D721Med (cell line): ENCODE results near the gene KY.

ENCODE experiments used
- DNase-seq: peaks from one replicate; pipeline ENCODE4 v3.0.0; 2011; ENCODE audit warnings: low spot score; ENCODE audit not compliant: insufficient read length
- FAIRE-seq: peaks from 2 replicates; lab custom pipeline; 2011; peaks lifted over from hg19 to GRCh38; lab: Jason Lieb, UNC
- TF ChIP-seq, protein P1 (sequence below): IDR thresholded peaks from 2 replicates; pipeline ENCODE4 v1.5.1; 2012; ENCODE audit warnings: mild to moderate bottlenecking, control low read depth; ENCODE audit not compliant: insufficient read depth; ENCODE audit errors: missing control alignments

The KY gene

DNA sequence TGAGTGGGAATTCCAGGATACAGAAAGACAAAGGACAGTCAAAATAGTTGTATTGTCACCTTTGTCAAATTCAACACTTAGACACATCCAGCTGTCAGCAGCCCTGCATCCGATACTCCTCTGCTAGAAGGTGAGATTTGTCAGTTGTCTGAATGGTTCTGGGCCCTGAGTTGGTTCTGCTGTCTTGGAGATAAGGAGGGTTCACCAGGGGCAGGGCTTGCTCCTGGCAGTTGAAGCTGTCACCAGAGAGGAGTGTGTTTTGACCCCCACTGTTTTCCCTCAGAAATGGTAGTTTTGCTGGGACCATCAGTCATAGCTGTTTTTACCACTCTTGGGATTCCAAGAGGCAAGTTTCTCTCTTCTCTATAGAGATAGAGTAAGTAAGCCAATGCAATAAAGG, 3.2 kb upstream of the KY start:
- no peak for FAIRE-seq
- TF ChIP-seq, protein P1, sequence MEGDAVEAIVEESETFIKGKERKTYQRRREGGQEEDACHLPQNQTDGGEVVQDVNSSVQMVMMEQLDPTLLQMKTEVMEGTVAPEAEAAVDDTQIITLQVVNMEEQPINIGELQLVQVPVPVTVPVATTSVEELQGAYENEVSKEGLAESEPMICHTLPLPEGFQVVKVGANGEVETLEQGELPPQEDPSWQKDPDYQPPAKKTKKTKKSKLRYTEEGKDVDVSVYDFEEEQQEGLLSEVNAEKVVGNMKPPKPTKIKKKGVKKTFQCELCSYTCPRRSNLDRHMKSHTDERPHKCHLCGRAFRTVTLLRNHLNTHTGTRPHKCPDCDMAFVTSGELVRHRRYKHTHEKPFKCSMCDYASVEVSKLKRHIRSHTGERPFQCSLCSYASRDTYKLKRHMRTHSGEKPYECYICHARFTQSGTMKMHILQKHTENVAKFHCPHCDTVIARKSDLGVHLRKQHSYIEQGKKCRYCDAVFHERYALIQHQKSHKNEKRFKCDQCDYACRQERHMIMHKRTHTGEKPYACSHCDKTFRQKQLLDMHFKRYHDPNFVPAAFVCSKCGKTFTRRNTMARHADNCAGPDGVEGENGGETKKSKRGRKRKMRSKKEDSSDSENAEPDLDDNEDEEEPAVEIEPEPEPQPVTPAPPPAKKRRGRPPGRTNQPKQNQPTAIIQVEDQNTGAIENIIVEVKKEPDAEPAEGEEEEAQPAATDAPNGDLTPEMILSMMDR, result no peak

DNA sequence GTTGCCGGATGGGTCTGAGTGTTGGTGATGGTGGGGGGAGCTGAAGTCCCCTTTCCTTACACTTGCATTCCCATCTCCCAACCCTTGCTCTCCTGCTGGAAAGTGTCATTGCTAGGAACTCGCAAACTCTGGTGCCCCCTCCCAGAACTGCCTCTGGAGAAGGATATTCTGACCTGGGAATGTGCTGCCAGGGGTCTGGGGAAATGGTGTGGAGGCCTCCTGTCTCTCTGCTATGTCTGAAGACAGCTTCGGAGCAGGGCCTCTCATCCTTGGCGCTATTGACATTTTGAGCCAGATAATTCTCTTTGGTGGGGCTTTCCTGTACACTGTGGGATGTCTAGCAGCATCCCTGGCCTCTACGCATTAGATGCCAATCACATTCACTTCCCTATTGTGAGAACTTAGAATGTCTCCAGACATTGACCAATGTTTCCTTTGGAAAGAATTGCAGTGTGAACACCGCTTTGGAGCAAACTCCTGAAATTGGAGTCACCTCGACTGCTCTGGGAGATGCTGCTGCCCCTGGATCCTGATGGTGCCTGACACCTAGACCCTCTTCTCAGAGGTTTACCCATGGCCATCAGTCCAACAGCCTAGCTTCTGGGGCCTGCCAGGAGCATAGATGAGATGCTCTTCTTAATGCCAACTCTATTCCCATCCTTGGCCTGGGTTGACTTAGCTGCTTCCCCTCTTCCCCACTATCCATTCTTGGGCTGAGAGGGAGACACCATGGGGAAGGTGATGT, 2.2 kb upstream of the KY start:
- FAIRE-seq (no peak), DNase-seq (no peak)
- TF ChIP-seq, protein P1, result no peak

More for the DNA sequence above, 3.2 kb upstream of the KY start:
- DNase-seq, result no peak

DNA sequence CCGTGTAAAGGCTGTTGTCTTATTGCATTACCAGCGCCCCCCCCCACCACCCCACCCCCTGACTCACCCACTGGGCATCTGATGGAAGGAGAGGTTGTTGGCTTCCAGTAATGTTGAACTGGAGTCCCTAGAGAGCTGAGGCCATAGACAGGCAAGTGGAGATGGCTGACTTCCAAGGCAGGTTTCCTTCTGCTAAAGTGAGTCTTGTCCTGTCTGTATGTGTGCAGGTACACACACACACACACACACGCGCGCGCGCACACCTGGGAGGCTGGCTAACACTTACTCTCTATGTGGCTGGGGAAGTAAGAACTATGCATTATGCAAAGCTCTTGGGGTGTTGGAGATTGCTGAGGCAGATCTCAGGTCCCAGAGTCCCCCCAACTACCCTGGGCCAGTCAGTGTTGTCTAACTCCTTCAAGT, 1.6 kb upstream of the KY start:
- DNase-seq (no peak), FAIRE-seq (no peak)
- TF ChIP-seq, protein P1, result no peak

DNA sequence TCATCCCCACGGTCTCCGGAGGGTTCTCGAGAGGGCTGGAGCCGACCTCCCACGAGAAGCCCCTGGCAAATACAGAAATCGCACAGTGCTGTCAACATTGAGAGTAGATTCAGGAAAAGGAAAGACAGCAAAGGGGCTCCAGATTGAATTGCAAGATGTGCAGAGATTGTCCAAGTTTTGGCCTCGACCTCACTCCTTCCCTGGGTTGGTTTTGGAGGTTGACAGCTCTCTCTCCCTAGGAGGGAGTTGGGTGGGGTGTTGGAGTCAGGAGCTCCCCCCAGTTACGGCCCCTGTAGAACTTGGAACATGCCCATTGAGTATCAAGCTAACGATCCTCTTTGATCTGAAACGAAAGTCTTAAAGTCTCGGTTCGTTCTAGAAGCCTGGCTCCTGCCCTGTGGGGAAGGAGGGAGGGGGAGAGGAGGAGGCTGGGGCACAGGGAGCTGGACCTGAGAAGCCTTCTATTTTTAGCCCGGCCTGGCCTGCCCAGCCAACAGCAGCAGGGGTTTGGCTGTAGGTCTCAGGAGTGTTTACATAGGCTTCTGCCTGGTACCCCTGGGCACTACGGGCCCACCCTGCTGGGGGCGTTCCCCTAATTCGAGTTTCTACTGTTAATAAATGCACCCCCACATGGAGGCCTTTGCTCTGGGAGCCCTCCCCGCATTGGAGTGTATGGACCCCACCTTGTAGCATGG, 672 bp upstream of the KY start:
- FAIRE-seq (no peak), DNase-seq (no peak)
- TF ChIP-seq, protein P1, result no peak

DNA sequence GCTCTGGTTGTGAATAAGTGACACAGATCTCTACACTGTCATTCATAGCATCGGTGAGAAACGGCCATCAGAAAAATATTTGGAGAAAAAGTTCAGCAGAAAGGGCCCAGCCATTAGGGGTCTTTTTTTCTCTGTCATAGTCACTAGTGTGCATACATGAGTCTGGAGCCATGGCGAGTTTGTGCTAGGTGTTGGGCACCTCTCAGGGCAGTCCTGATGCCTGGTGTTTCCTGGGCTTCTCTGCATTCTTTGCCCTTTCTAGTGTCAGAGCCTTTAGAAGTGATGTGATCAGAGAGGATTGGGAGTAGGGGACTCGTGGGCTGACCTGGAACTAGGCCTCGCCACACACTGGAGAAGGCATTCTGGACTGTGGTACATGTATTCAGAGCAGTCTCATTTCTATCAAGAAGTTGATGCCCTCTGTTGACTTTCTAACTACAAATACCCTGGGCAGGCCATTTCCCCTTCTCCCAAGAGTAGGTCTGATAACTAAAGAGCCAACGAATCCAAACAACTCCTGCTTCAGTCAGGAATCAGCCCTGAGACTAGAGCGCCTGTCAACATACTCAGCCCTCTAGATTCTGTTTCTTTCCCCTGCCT, 1.6 kb downstream of the KY start:
- no peak for FAIRE-seq
- DNase-seq, result no peak
- TF ChIP-seq, protein P1, result no peak

DNA sequence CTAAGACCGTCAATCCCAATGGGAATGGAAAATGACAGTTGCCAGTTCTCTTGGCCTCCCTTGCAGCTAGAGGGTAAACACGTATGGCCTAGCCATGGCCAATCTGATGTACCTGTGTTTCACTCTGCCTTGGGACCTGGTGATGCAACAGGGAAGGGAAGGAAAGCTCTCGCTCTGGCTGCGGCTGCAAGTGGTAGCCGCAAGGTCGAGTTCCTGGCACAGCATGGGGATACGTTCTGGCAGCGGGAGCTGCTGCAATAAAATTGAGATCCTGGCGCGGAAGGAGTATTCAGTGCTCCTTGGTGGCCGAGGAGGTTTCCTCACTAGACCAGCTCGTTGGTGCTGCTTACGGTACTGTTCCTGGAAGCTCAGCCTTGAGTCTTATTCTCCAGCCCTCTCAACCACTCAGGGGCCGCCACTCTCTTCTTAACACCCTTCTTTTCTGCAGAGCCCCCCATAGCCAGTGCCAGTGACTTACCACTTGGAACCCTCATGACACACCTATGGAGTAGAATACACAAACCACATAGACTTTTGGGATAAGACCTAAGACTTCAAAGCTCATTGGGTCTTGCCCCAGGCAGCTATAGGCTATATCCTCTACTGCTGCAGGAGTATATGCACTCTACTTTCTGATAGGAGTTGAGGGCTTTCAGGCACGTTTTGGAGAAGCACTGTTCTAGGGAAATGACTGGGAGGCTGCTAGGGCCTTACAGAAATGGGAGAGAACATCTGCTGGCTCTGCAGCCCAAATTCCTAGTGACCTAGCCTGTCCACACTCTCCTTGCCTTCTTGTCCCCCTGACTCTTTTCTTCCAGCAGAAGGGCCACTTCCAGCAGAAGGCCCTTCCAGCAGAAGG, 2.7 kb downstream of the KY start:
- FAIRE-seq (no peak), DNase-seq (no peak)
- TF ChIP-seq, protein P1, result no peak
